ENCODE data around the gene GLCCI1. TPM values are rescaled to one million over a fixed set of nuclear protein-coding genes. Genes with fewer than 3 reads are reported as not detected.

Gene GLCCI1
- total RNA-seq, 2 donors from 2014 or later: 9.1 to 9.2 TPM

GRCh38 chr7:7922684-7923385 is 45.8 kb upstream of the GLCCI1 start:
- H3K27ac ChIP-seq: peak overlapping the region; percentile 1 to 36
- no peaks in the 10 kb centered on the region for H3K9me3 ChIP-seq

GRCh38 chr7:7923818-7924217 is 44.8 kb upstream of the GLCCI1 start:
- no peaks in the 10 kb centered on the region for H3K4me1 ChIP-seq (replicated peaks)
- H3K9me3 ChIP-seq: no peaks in the 10 kb centered on the region
- intact Hi-C loops (cut with DNase I): no loop called here
- no peak overlapping the region for H3K4me3 ChIP-seq
- TF ChIP-seq CTCF (IDR thresholded peaks at IDR 0.05): no peak
- no peak for TF ChIP-seq POLR2AphosphoS5 (IDR thresholded peaks at IDR 0.05)
- no peak for TF ChIP-seq POLR2A (IDR thresholded peaks at IDR 0.05)
- no peaks in the 10 kb centered on the region for H3K27me3 ChIP-seq (replicated peaks; ENCODE audit: insufficient read depth)
- no peaks in the 10 kb centered on the region for H3K36me3 ChIP-seq
- 80% methylated on average over 1 of the region's 1 CpG for WGBS
- no peak overlapping the region for H3K27ac ChIP-seq
- DNase-seq (ENCODE audit: low spot score): no peak

More at GRCh38 chr7:7922684-7923385, 45.8 kb upstream of the GLCCI1 start:
- intact Hi-C loops (cut with DNase I): no loop called here
- Histone ChIP-seq H3K4me3 (no peak overlapping the region), H3K4me1 (replicated peaks) (no peaks in the 10 kb centered on the region), H3K27me3 (replicated peaks; ENCODE audit: insufficient read depth) (no peaks in the 10 kb centered on the region), H3K36me3 (no peaks in the 10 kb centered on the region)
- no peak for DNase-seq (ENCODE audit: low spot score)
- TF ChIP-seq POLR2AphosphoS5 (IDR thresholded peaks at IDR 0.05): no peak
- no peak for TF ChIP-seq POLR2A (IDR thresholded peaks at IDR 0.05)
- TF ChIP-seq CTCF (IDR thresholded peaks at IDR 0.05): no peak
- WGBS: 19% methylated on average over 7 of the region's 7 CpGs

- Histone ChIP-seq H3K27me3 (replicated peaks; ENCODE audit: insufficient read depth) (no peaks in the 10 kb centered on the region), H3K27ac (no peak overlapping the region), H3K36me3 (no peaks in the 10 kb centered on the region), H3K4me3 (no peak overlapping the region), H3K9me3 (no peaks in the 10 kb centered on the region), H3K4me1 (replicated peaks) (no peaks in the 10 kb centered on the region)
- TF ChIP-seq POLR2A (IDR thresholded peaks at IDR 0.05) (no peak), CTCF (IDR thresholded peaks at IDR 0.05) (no peak), POLR2AphosphoS5 (IDR thresholded peaks at IDR 0.05) (no peak)
- no peak for DNase-seq (ENCODE audit: low spot score)
- intact Hi-C loops (cut with DNase I): no loop called here
Observed at GRCh38 chr7:7924303-7924702, 44.3 kb upstream of the GLCCI1 start.

GRCh38 chr7:7931626-7932025 is 37.0 kb upstream of the GLCCI1 start:
- no peak overlapping the region for H3K27ac ChIP-seq
- no peak overlapping the region for H3K4me3 ChIP-seq
- no peaks in the 10 kb centered on the region for H3K4me1 ChIP-seq (replicated peaks)
- DNase-seq (ENCODE audit: low spot score): no peak
- H3K36me3 ChIP-seq: no peaks in the 10 kb centered on the region
- intact Hi-C loops (cut with DNase I): no loop called here
- WGBS: 71% methylated on average over 2 of the region's 2 CpGs
- TF ChIP-seq POLR2AphosphoS5 (IDR thresholded peaks at IDR 0.05) (no peak), POLR2A (IDR thresholded peaks at IDR 0.05) (no peak), CTCF (IDR thresholded peaks at IDR 0.05) (no peak)
- H3K27me3 ChIP-seq (replicated peaks; ENCODE audit: insufficient read depth): no peaks in the 10 kb centered on the region
- H3K9me3 ChIP-seq: no peaks in the 10 kb centered on the region

- intact Hi-C loops (cut with DNase I): no loop called here
- Histone ChIP-seq H3K36me3 (no peaks in the 10 kb centered on the region), H3K9me3 (no peaks in the 10 kb centered on the region), H3K27ac (no peak overlapping the region), H3K27me3 (replicated peaks; ENCODE audit: insufficient read depth) (no peaks in the 10 kb centered on the region), H3K4me3 (no peak overlapping the region), H3K4me1 (replicated peaks) (no peaks in the 10 kb centered on the region)
- TF ChIP-seq POLR2A (IDR thresholded peaks at IDR 0.05): no peak
- TF ChIP-seq CTCF (IDR thresholded peaks at IDR 0.05): no peak
- no peak for TF ChIP-seq POLR2AphosphoS5 (IDR thresholded peaks at IDR 0.05)
- DNase-seq (ENCODE audit: low spot score): no peak
- 99% methylated on average over 3 of the region's 3 CpGs for WGBS
Observed at GRCh38 chr7:7932553-7932952, 36.0 kb upstream of the GLCCI1 start.
